ENCODE results near the gene SOX18. TPM values are rescaled to one million over a fixed set of nuclear protein-coding genes. Genes with fewer than 3 reads are reported as not detected.

Gene SOX18
- total and polyA plus RNA-seq, 2 of the 8 experiments (the other 6 are each of a cell fraction or from before 2014, with no cell fraction given), result 0.09 TPM; not detected in 1

GRCh38 chr20:64011366-64011779, 38.1 kb downstream of the SOX18 start (continued):
- TF ChIP-seq RNF2 (IDR thresholded peaks at IDR 0.05; ENCODE audit: borderline replicate concordance, low read depth, low read length, missing control alignments, poor library complexity, severe bottlenecking), result no peak

Measured in H1 (cell line).